ENCODE results near the gene AGBL1.

GRCh38 chr15:86690566-86690965, 610.9 kb downstream of the AGBL1 start:
- no peak for TF ChIP-seq CTCF (IDR thresholded peaks at IDR 0.05; ENCODE audit: insufficient read depth, low read depth, low read length)
- no peak for TF ChIP-seq EZH2 (IDR thresholded peaks at IDR 0.05; ENCODE audit: insufficient read depth, low read length)
